Lung (tissue), 12 donors: ENCODE results near the gene ZNF436. TPM values are rescaled to one million over a fixed set of nuclear protein-coding genes. Genes with fewer than 3 reads are reported as not detected.

Source experiments
- ATAC-seq: fragments of 200-7000 bp; cut with Tn5 transposase; one replicate; pipeline ENCODE4 v1.9.1; 2020; ENCODE audit warnings: moderate number of reproducible peaks; ENCODE audit not compliant: insufficient read depth, low FRiP score
- DNase-seq, 3 donors: peaks; one replicate each; pipeline ENCODE4 v3.0.0-alpha.2; 2013 to 2017
- H3K27ac ChIP-seq, 2 donors: one replicate each; pipeline ENCODE4 v1.5.1; 2013; ENCODE audit warnings: mild to moderate bottlenecking in 2 of 2, moderate library complexity in 2 of 2, control low read depth in 1 of 2, inconsistent platforms in 1 of 2, low read depth in 1 of 2, low read length in 1 of 2
- H3K27me3 ChIP-seq, 3 donors: one replicate each; pipeline ENCODE4 v1.5.1; 2013; ENCODE audit warnings: low read length in 2 of 3; ENCODE audit not compliant: control insufficient read depth in 3 of 3, insufficient read depth in 3 of 3
- H3K36me3 ChIP-seq, 4 donors: one replicate each; pipeline ENCODE4 v1.5.1; 2013; ENCODE audit warnings: low read length in 4 of 4, mild to moderate bottlenecking in 1 of 4, moderate library complexity in 1 of 4; ENCODE audit not compliant: control insufficient read depth in 4 of 4, insufficient read depth in 4 of 4
- H3K4me1 ChIP-seq, 5 donors: one replicate each; pipeline ENCODE4 v1.5.1; 2013; ENCODE audit warnings: low read length in 5 of 5, mild to moderate bottlenecking in 2 of 5, moderate library complexity in 1 of 5; ENCODE audit not compliant: control insufficient read depth in 5 of 5, insufficient read depth in 5 of 5
- H3K4me3 ChIP-seq: one replicate; pipeline ENCODE4 v1.5.1; 2013; ENCODE audit warnings: mild to moderate bottlenecking, control low read depth, moderate library complexity
- H3K9ac ChIP-seq, 2 donors: one replicate each; pipeline ENCODE4 v1.5.1; 2013; ENCODE audit warnings: low read length in 2 of 2, control low read depth in 1 of 2; ENCODE audit not compliant: insufficient read depth in 1 of 2
- H3K9me3 ChIP-seq, 4 donors: one replicate each; pipeline ENCODE4 v1.5.1; 2013; ENCODE audit warnings: low read length in 3 of 4, mild to moderate bottlenecking in 1 of 4, moderate library complexity in 1 of 4; ENCODE audit not compliant: control insufficient read depth in 4 of 4, insufficient read depth in 3 of 4
- CTCF ChIP-seq: IDR thresholded peaks from 2 replicates; pipeline ENCODE4 v1.5.1; 2012; ENCODE audit warnings: mild to moderate bottlenecking; ENCODE audit errors: control extremely low read depth, extremely low read depth
- WGBS, 2 donors: extraction: QIAGEN DNeasy Blood & Tissue Kit; methylation state at CpG; one replicate each; pipeline ENCODE4 v1.1.7; 2013; 5-methylcytosine and 5-hydroxymethylcytosine counted together
- polyA plus RNA-seq, 2 donors: library from polyadenylated mRNA; stranded (reverse); fragments of 200-250 nt; gene quantifications; one replicate each; pipeline ENCODE4 v1.2.1, GENCODE V29; 2013
- total RNA-seq, 2 donors: library from RNA; depleted of rRNA in 1 of 2; stranded (reverse); fragments of >200 nt in 1 of 2; gene quantifications; one replicate each; pipeline ENCODE4 v1.2.1, GENCODE V29; 2014 to 2021
- donor health status: control.
- donor health status: control.
- donor health status: Bipolar disorder and iron deficiency.
- donor health status: healthy.
- donor health status: DM: yes; HTN: yes; CAD: no.

Gene ZNF436
- total and polyA plus RNA-seq, 4 donors, result 2.1 to 30.9 (median 6.6) TPM

- whole genome bisulfite sequencing, 2 donors, result 55 to 63% methylated on average over 11 of the region's 11 CpGs
- no peaks in the 10 kb centered on the region for H3K9me3 ChIP-seq
- no peaks in the 10 kb centered on the region for H3K36me3 ChIP-seq
- H3K27me3 ChIP-seq, result no peaks in the 10 kb centered on the region
- peak overlapping the region in 1 of 2 donors; percentile 61 for H3K27ac ChIP-seq
- H3K4me3 ChIP-seq, result no peak overlapping the region
- H3K9ac ChIP-seq, result no peak overlapping the region
- ATAC-seq (no peak), DNase-seq (no peak)
- TF ChIP-seq CTCF, result no peak
- peaks cover 5 to 22% (median 9%) of the 10 kb centered on the region in 5 donors for H3K4me1 ChIP-seq
Observed at GRCh38 chr1:23402286-23403037, 32.8 kb upstream of the ZNF436 start.

- 73 to 86% methylated on average over 6 of the region's 6 CpGs for WGBS, 2 donors
- no peak for DNase-seq
- peaks cover 5 to 22% (median 9%) of the 10 kb centered on the region in 5 donors for H3K4me1 ChIP-seq
- no peak for TF ChIP-seq CTCF
- no peak overlapping the region for H3K4me3 ChIP-seq
- H3K27me3 ChIP-seq, result no peaks in the 10 kb centered on the region
- no peaks in the 10 kb centered on the region for H3K9me3 ChIP-seq
- no peak overlapping the region for H3K9ac ChIP-seq
- H3K27ac ChIP-seq, result no peak overlapping the region
- H3K36me3 ChIP-seq, result no peaks in the 10 kb centered on the region
- ATAC-seq, result no peak
Observed at GRCh38 chr1:23401313-23401712, 31.7 kb upstream of the ZNF436 start.

- peak in 1 of 3 donors; percentile 53 for DNase-seq
- no peak for ATAC-seq
- Histone ChIP-seq H3K4me3 (no peak overlapping the region), H3K4me1 (peaks cover 5 to 22% (median 9%) of the 10 kb centered on the region in 5 donors), H3K9ac (no peak overlapping the region), H3K27me3 (no peaks in the 10 kb centered on the region), H3K36me3 (no peaks in the 10 kb centered on the region), H3K9me3 (peaks cover 0 to 1% (median 0%) of the 10 kb centered on the region in 4 donors), H3K27ac (peak overlapping the region in 1 of 2 donors; percentile 52)
- no peak for TF ChIP-seq CTCF
- WGBS, 2 donors, result 89 to 92% methylated on average over 5 of the region's 5 CpGs
Observed at GRCh38 chr1:23400324-23401114, 30.9 kb upstream of the ZNF436 start.
